ENCODE measurements around the gene SH3BP4. TPM values are rescaled to one million over a fixed set of nuclear protein-coding genes. Genes with fewer than 3 reads are reported as not detected.

Gene SH3BP4
- total RNA-seq, 2 experiments from 2014 or later, result 0.06 TPM; not detected in 1

DNA sequence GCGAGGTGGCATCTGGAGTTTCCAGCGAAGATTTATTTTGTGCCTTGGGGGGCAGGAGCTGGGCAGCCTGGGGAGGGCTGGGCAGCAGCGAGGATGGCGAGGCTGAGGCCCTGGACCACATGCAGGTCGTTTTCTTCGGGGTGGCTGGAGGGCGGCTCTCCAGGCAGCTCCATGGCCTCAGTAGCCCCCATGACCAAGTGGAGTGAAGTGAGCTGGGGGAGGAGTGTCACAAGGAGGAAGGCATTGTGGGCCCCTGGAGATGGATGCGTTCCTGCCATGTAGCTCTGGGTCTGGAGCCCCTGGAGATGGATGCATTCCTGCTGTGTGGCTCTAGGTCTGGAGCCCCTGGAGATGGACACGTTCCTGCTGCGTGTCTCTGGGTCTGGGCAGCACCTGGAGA, 40.4 kb downstream of the SH3BP4 start:
- no peaks in the 10 kb centered on the region for H4K20me1 ChIP-seq (ENCODE audit: insufficient read depth, low read length)
- TF ChIP-seq, protein P1, sequence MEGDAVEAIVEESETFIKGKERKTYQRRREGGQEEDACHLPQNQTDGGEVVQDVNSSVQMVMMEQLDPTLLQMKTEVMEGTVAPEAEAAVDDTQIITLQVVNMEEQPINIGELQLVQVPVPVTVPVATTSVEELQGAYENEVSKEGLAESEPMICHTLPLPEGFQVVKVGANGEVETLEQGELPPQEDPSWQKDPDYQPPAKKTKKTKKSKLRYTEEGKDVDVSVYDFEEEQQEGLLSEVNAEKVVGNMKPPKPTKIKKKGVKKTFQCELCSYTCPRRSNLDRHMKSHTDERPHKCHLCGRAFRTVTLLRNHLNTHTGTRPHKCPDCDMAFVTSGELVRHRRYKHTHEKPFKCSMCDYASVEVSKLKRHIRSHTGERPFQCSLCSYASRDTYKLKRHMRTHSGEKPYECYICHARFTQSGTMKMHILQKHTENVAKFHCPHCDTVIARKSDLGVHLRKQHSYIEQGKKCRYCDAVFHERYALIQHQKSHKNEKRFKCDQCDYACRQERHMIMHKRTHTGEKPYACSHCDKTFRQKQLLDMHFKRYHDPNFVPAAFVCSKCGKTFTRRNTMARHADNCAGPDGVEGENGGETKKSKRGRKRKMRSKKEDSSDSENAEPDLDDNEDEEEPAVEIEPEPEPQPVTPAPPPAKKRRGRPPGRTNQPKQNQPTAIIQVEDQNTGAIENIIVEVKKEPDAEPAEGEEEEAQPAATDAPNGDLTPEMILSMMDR (conservative IDR thresholded peaks at IDR 0.05; ENCODE audit: low read length), result no peak
- TF ChIP-seq EZH2phosphoT487 (IDR thresholded peaks at IDR 0.05; ENCODE audit: borderline replicate concordance, low read depth, low read length), result no peak
- H3K36me3 ChIP-seq (ENCODE audit: insufficient read depth, low read length), result no peaks in the 10 kb centered on the region
- H2AFZ ChIP-seq (ENCODE audit: low read length), result no peak overlapping the region
- BruUV-seq (replicated peaks), result no TSS peak
- DNase-seq (ENCODE audit: low spot score), result no peak
- H3K4me2 ChIP-seq (ENCODE audit: low read length), result no peak overlapping the region
- intact Hi-C loops (cut with micrococcal nuclease; ENCODE audit: unreplicated experiment), result no loop called here
- H3K9me2 ChIP-seq (ENCODE audit: insufficient read depth, low read length), result no peaks in the 10 kb centered on the region
- peaks cover 31% of the 10 kb centered on the region for H3K4me1 ChIP-seq (ENCODE audit: insufficient read depth, low read length, poor library complexity, severe bottlenecking)
- no peaks in the 10 kb centered on the region for H3K9me3 ChIP-seq (ENCODE audit: low read length)
- no peak overlapping the region for H3K4me3 ChIP-seq (ENCODE audit: low read depth, low read length, poor library complexity, severe bottlenecking)
- no peak overlapping the region for H3K27ac ChIP-seq (ENCODE audit: low read depth, low read length, poor library complexity, severe bottlenecking)
- CTCF ChIA-PET (ENCODE audit: unreplicated experiment), result no interaction called here
- POLR2A ChIA-PET, result interaction anchor here (0.5 to 0.6 kb wide), 2 partner anchors 53 to 177 kb away, joined by 3 read pairs; no protein-coding TSS in a partner anchor
- no peaks in the 10 kb centered on the region for H3K79me2 ChIP-seq (ENCODE audit: insufficient read depth, low read depth, low read length)

DNA sequence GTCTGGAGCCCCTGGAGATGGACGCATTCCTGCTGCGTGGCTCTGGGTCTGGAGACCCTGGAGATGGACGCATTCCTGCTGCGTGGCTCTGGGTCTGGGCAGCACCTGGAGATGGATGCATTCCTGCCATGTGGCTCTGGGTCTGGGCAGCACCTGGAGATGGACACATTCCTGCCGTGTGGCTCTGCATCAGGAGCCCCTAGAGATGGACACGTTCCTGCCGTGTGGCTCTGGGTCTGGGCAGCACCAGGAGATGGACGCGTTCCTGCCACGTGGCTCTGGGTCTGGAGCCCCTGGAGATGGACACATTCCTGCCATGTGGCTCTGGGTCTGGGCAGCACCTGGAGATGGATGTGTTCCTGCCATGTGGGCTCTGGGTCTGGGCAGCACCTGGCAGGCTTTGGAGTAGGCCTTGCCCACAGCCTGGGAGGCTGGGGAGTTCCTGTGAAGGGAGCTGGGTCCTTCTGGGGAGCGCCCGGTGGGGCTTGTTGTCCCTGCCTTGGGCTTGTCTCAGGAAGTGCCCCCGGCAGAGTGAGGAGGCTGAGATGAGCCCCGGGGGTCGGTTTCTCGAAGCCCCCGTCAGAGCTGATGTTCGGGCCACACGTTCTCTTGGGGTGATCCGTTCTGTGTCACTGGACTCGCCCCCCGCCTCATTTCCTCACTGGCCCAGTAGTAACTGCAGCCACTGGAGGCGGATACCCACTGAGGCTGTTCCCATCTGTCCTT, 41.0 kb downstream of the SH3BP4 start:
- Histone ChIP-seq H3K9me2 (ENCODE audit: insufficient read depth, low read length) (no peaks in the 10 kb centered on the region), H3K4me2 (ENCODE audit: low read length) (peak overlapping the region; percentile 68), H3K27ac (ENCODE audit: low read depth, low read length, poor library complexity, severe bottlenecking) (peak overlapping the region; percentile 81), H2AFZ (ENCODE audit: low read length) (peak overlapping the region; percentile 68; the same call in 1 of the 2 replicates), H3K79me2 (ENCODE audit: insufficient read depth, low read depth, low read length) (no peaks in the 10 kb centered on the region), H3K9me3 (ENCODE audit: low read length) (no peaks in the 10 kb centered on the region), H3K4me1 (ENCODE audit: insufficient read depth, low read length, poor library complexity, severe bottlenecking) (peaks cover 31% of the 10 kb centered on the region), H4K20me1 (ENCODE audit: insufficient read depth, low read length) (no peaks in the 10 kb centered on the region), H3K36me3 (ENCODE audit: insufficient read depth, low read length) (no peaks in the 10 kb centered on the region), H3K4me3 (ENCODE audit: low read depth, low read length, poor library complexity, severe bottlenecking) (peak overlapping the region; percentile 38)
- no peak for TF ChIP-seq EZH2phosphoT487 (IDR thresholded peaks at IDR 0.05; ENCODE audit: borderline replicate concordance, low read depth, low read length)
- TF ChIP-seq, protein P1 (conservative IDR thresholded peaks at IDR 0.05; ENCODE audit: low read length), result no peak
- intact Hi-C loops (cut with micrococcal nuclease; ENCODE audit: unreplicated experiment), result no loop called here
- POLR2A ChIA-PET, result no interaction called here
- DNase-seq (ENCODE audit: low spot score), result no peak
- no TSS peak for BruUV-seq (replicated peaks)
- CTCF ChIA-PET (ENCODE audit: unreplicated experiment), result no interaction called here

DNA sequence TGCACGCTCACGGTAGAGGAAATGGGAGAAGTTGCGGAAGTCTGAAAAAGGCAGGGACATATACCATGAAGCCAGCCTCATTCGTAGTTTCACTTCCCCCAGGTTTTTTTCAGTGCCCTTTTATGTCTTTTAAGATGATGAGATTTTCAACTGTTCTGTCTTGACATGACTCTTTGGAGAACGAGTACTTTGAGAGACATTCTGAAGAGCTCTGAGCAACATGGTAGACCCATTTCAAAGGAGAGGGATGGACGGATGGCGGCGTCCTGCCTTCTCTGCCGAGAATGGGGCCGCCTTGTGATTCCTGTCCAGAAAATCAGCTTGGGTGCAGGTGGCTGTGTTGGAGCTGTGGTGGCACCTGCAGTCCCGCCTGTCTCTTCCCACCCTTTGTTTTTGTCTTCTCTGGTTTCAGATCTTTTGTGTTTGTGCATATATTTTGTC, 41.7 kb downstream of the SH3BP4 start:
- ChIA-PET CTCF (ENCODE audit: unreplicated experiment) (no interaction called here), POLR2A (no interaction called here)
- Histone ChIP-seq H3K4me3 (ENCODE audit: low read depth, low read length, poor library complexity, severe bottlenecking) (peak overlapping the region; percentile 38), H3K9me3 (ENCODE audit: low read length) (no peaks in the 10 kb centered on the region), H3K9me2 (ENCODE audit: insufficient read depth, low read length) (no peaks in the 10 kb centered on the region), H3K4me1 (ENCODE audit: insufficient read depth, low read length, poor library complexity, severe bottlenecking) (peaks cover 31% of the 10 kb centered on the region), H4K20me1 (ENCODE audit: insufficient read depth, low read length) (no peaks in the 10 kb centered on the region), H3K36me3 (ENCODE audit: insufficient read depth, low read length) (no peaks in the 10 kb centered on the region), H2AFZ (ENCODE audit: low read length) (peak overlapping the region; percentile 68), H3K4me2 (ENCODE audit: low read length) (peak overlapping the region; percentile 68), H3K79me2 (ENCODE audit: insufficient read depth, low read depth, low read length) (no peaks in the 10 kb centered on the region), H3K27ac (ENCODE audit: low read depth, low read length, poor library complexity, severe bottlenecking) (peak overlapping the region; percentile 81)
- no peak for TF ChIP-seq EZH2phosphoT487 (IDR thresholded peaks at IDR 0.05; ENCODE audit: borderline replicate concordance, low read depth, low read length)
- TF ChIP-seq, protein P1 (conservative IDR thresholded peaks at IDR 0.05; ENCODE audit: low read length), result no peak
- peak; percentile 69 for DNase-seq (ENCODE audit: low spot score)
- intact Hi-C loops (cut with micrococcal nuclease; ENCODE audit: unreplicated experiment), result no loop called here
- BruUV-seq (replicated peaks), result no TSS peak
